Endodermal cell (in vitro differentiated cells): ENCODE results near the gene PCNT. TPM values are rescaled to one million over a fixed set of nuclear protein-coding genes. Genes with fewer than 3 reads are reported as not detected.

ENCODE experiments used
- DNase-seq: peaks from one replicate; pipeline ENCODE4 v3.0.0-alpha.2; 2017
- H3K27ac ChIP-seq: 2 replicates; pipeline ENCODE4 v1.5.1; 2013; ENCODE audit warnings: mild to moderate bottlenecking, low read depth, low read length, moderate library complexity
- H3K27me3 ChIP-seq: 2 replicates; pipeline ENCODE4 v1.6.1; 2013; ENCODE audit warnings: mild to moderate bottlenecking, low read length, moderate library complexity; ENCODE audit not compliant: insufficient read depth, control insufficient read depth, poor library complexity, severe bottlenecking
- H3K36me3 ChIP-seq: 2 replicates; pipeline ENCODE4 v1.7.0; 2013; ENCODE audit warnings: mild to moderate bottlenecking, low read length, moderate library complexity; ENCODE audit not compliant: control insufficient read depth, insufficient read depth
- H3K4me1 ChIP-seq: one replicate; pipeline ENCODE4 v1.7.0; 2013; ENCODE audit warnings: low read length; ENCODE audit not compliant: control insufficient read depth, insufficient read depth
- H3K4me3 ChIP-seq: 2 replicates; pipeline ENCODE4 v1.5.1; 2013; ENCODE audit warnings: mild to moderate bottlenecking, low read length, moderate library complexity
- H3K9ac ChIP-seq: 2 replicates; pipeline ENCODE4 v1.6.1; 2013; ENCODE audit warnings: mild to moderate bottlenecking, low read length, moderate library complexity; ENCODE audit not compliant: poor library complexity, severe bottlenecking; ENCODE audit errors: extremely low read depth
- H3K9me3 ChIP-seq: 2 replicates; pipeline ENCODE4 v1.6.1; 2013; ENCODE audit warnings: mild to moderate bottlenecking, low read length, moderate library complexity; ENCODE audit not compliant: control insufficient read depth
- H3K27ac Mint-ChIP-seq: 2 replicates; pipeline ENCODE4 v1.8.0; 2020; ENCODE audit warnings: mixed read lengths
- H3K27me3 Mint-ChIP-seq: 2 replicates; pipeline ENCODE4 v1.8.0; 2021; ENCODE audit warnings: mild to moderate bottlenecking, mixed read lengths; ENCODE audit not compliant: insufficient read depth
- H3K36me3 Mint-ChIP-seq: 2 replicates; pipeline ENCODE4 v1.8.0; 2020; ENCODE audit warnings: low read depth, mixed read lengths
- H3K4me1 Mint-ChIP-seq: 2 replicates; pipeline ENCODE4 v1.8.0; 2020; ENCODE audit warnings: mixed read lengths
- H3K4me3 Mint-ChIP-seq: 2 replicates; pipeline ENCODE4 v1.8.0; 2020; ENCODE audit warnings: mild to moderate bottlenecking, moderate library complexity, mixed read lengths
- H3K9me3 Mint-ChIP-seq: 2 replicates; pipeline ENCODE4 v1.8.0; 2020; ENCODE audit warnings: mild to moderate bottlenecking, mixed read lengths
- CTCF ChIP-seq: fragments of 200-600 bp; sonication (generic); conservative IDR thresholded peaks from 2 replicates; pipeline ENCODE4 v1.5.0; 2021; ENCODE audit warnings: antibody characterized with exemption, mild to moderate bottlenecking
- WGBS, 2 experiments: methylation state at CpG; one replicate each; pipeline versions ENCODE4 v1.1.5 to v1.1.7; 2013; ENCODE audit warnings: missing lambda C conversion rate in 2 of 2, mixed read lengths in 1 of 2; ENCODE audit not compliant: insufficient coverage in 1 of 2, insufficient read length in 1 of 2; 5-methylcytosine and 5-hydroxymethylcytosine counted together
- total RNA-seq, 2 donors: library from RNA; stranded (reverse); fragmentation: NEBNext Ultra II Directional in 1 of 2; extraction: Animal tissue kit (Norgen Biotek cat#: 25700) in 1 of 2; gene quantifications; 2 replicates in 1 of 2; 3 replicates in 1 of 2; pipeline ENCODE4 v1.2.1, GENCODE V29; 2021

Gene PCNT
- total RNA-seq, 2 donors from 2014 or later, result 40.1 to 40.7 TPM

GRCh38 chr21:46469275-46469674 lies 145.3 kb downstream of the PCNT start:
- peaks cover 5% of the 10 kb centered on the region for H3K4me1 Mint-ChIP-seq
- peaks cover 29% of the 10 kb centered on the region for H3K36me3 ChIP-seq
- peaks cover 20% of the 10 kb centered on the region for H3K36me3 Mint-ChIP-seq
- TF ChIP-seq CTCF, result no peak
- no peaks in the 10 kb centered on the region for H3K27me3 ChIP-seq
- no peaks in the 10 kb centered on the region for H3K9me3 ChIP-seq
- no peaks in the 10 kb centered on the region for H3K9me3 Mint-ChIP-seq
- peak; percentile 18 for DNase-seq
- WGBS, 2 experiments, result 88 to 99% methylated on average over 3 of the region's 3 CpGs
- peak overlapping the region; percentile 2 for H3K27ac Mint-ChIP-seq
- H3K9ac ChIP-seq, result no peak overlapping the region
- no peaks in the 10 kb centered on the region for H3K27me3 Mint-ChIP-seq
- H3K27ac ChIP-seq, result no peak overlapping the region
- no peak overlapping the region for H3K4me3 Mint-ChIP-seq
- H3K4me3 ChIP-seq, result no peak overlapping the region
- peaks cover 2% of the 10 kb centered on the region for H3K4me1 ChIP-seq

GRCh38 chr21:46471514-46471913 lies 147.6 kb downstream of the PCNT start:
- Histone ChIP-seq H3K27ac (no peak overlapping the region), H3K4me1 (peaks cover 2% of the 10 kb centered on the region), H3K36me3 (peaks cover 13% of the 10 kb centered on the region), H3K27me3 (no peaks in the 10 kb centered on the region), H3K4me3 (no peak overlapping the region), H3K9me3 (no peaks in the 10 kb centered on the region), H3K9ac (no peak overlapping the region)
- Mint-ChIP-seq H3K9me3 (no peaks in the 10 kb centered on the region), H3K36me3 (peaks cover 11% of the 10 kb centered on the region), H3K4me1 (peaks cover 5% of the 10 kb centered on the region), H3K27ac (no peak overlapping the region), H3K27me3 (no peaks in the 10 kb centered on the region), H3K4me3 (no peak overlapping the region)
- no peak for TF ChIP-seq CTCF
- no peak for DNase-seq
- 80 to 100% methylated on average over 1 of the region's 1 CpG for WGBS, 2 experiments

GRCh38 chr21:46472246-46472645 lies 148.3 kb downstream of the PCNT start:
- peaks cover 2% of the 10 kb centered on the region for H3K4me1 ChIP-seq

More at GRCh38 chr21:46472246-46472645, 148.3 kb downstream of the PCNT start:
- Mint-ChIP-seq H3K27me3 (no peaks in the 10 kb centered on the region), H3K9me3 (no peaks in the 10 kb centered on the region), H3K27ac (peak overlapping the region; percentile 31), H3K36me3 (peaks cover 13% of the 10 kb centered on the region), H3K4me3 (no peak overlapping the region), H3K4me1 (peaks cover 5% of the 10 kb centered on the region)
- no peak for TF ChIP-seq CTCF
- no peak for DNase-seq
- Histone ChIP-seq H3K9me3 (no peaks in the 10 kb centered on the region), H3K27me3 (no peaks in the 10 kb centered on the region), H3K4me3 (no peak overlapping the region), H3K27ac (no peak overlapping the region), H3K36me3 (peaks cover 17% of the 10 kb centered on the region), H3K9ac (no peak overlapping the region)
- 93 to 94% methylated on average over 6 of the region's 6 CpGs for WGBS, 2 experiments
